HFFc6 (cell line): Measurements from ENCODE around the gene C11orf91. TPM values are rescaled to one million over a fixed set of nuclear protein-coding genes. Genes with fewer than 3 reads are reported as not detected.
A peak's percentile ranks its signal among the peaks of the same experiment; 100 is the strongest.

ENCODE experiments used
- DNase-seq: peaks from one replicate; pipeline ENCODE4 v3.0.0-alpha.2; 2018
- H3K27ac Mint-ChIP-seq: 2 replicates; pipeline ENCODE4 v1.8.0; 2020; ENCODE audit warnings: mild to moderate bottlenecking, mixed read lengths
- H3K27me3 Mint-ChIP-seq: 2 replicates; pipeline ENCODE4 v1.8.0; 2021; ENCODE audit warnings: mild to moderate bottlenecking, moderate library complexity, mixed read lengths; ENCODE audit not compliant: insufficient read depth
- H3K36me3 Mint-ChIP-seq: 2 replicates; pipeline ENCODE4 v1.8.0; 2021; ENCODE audit warnings: low read depth, mixed read lengths
- H3K4me1 Mint-ChIP-seq: 2 replicates; pipeline ENCODE4 v1.8.0; 2020; ENCODE audit warnings: low read depth, mixed read lengths
- H3K4me3 Mint-ChIP-seq: 2 replicates; pipeline ENCODE4 v1.8.0; 2020; ENCODE audit warnings: mild to moderate bottlenecking, moderate library complexity, mixed read lengths
- H3K9me3 Mint-ChIP-seq: 2 replicates; pipeline ENCODE4 v1.8.0; 2020; ENCODE audit warnings: mild to moderate bottlenecking, mixed read lengths
- total RNA-seq, 6 experiments: library from RNA; stranded (reverse); fragmentation: NEBNext Ultra II Directional; extraction: Animal tissue kit (Norgen Biotek cat#: 25700); gene quantifications; 2 replicates in 1 of 6; 3 replicates in 5 of 6; pipeline ENCODE4 v1.2.3, GENCODE V29; 2021
- TF ChIP-seq, protein P1 (sequence below): fragments of 200-600 bp; sonication (generic); IDR thresholded peaks from 2 replicates; pipeline ENCODE4 v1.5.0; 2021; ENCODE audit warnings: antibody characterized with exemption, mild to moderate bottlenecking

Gene C11orf91
- total RNA-seq, 6 experiments from 2014 or later: 0.59 to 0.65 (median 0.60) TPM; not detected in 2

DNA sequence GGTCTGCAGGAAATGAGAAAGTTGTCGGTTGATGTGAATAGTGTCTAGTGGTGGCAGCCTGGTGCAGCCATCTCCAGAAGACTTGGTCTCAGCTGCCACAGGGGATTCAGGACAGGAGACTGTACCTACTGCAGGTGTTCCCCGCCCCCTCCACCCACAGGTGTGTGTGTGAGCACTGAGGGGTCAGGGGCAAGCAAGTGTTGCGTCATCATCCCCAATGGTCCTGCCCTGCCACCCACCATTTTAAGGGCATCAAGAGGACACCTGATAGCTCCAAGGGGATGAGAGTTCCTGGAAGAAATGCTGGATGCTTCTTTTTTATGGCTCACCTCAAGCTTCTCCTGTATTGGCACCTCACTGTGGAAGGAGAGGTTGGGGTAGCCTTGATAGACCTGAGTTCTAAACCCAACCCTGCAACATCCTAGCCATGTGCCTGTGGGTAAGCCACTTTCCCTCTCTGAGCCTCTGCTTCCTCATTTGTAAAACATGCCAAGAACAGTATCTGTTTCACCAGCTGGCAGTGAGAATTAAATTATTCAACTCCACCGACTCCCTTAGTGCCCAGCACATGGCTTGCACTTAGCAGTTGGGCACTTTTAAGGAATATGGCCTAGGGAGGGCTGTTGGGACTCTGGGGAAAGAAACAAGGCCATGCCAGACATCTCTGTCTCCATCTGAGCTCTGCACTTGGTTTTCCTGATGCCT, 6.1 kb downstream of the C11orf91 start:
- TF ChIP-seq, protein P1, sequence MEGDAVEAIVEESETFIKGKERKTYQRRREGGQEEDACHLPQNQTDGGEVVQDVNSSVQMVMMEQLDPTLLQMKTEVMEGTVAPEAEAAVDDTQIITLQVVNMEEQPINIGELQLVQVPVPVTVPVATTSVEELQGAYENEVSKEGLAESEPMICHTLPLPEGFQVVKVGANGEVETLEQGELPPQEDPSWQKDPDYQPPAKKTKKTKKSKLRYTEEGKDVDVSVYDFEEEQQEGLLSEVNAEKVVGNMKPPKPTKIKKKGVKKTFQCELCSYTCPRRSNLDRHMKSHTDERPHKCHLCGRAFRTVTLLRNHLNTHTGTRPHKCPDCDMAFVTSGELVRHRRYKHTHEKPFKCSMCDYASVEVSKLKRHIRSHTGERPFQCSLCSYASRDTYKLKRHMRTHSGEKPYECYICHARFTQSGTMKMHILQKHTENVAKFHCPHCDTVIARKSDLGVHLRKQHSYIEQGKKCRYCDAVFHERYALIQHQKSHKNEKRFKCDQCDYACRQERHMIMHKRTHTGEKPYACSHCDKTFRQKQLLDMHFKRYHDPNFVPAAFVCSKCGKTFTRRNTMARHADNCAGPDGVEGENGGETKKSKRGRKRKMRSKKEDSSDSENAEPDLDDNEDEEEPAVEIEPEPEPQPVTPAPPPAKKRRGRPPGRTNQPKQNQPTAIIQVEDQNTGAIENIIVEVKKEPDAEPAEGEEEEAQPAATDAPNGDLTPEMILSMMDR: no peak
- peak overlapping the region; percentile 42; the same call in 1 of the 2 replicates for H3K27ac Mint-ChIP-seq
- H3K4me3 Mint-ChIP-seq: no peak overlapping the region
- H3K27me3 Mint-ChIP-seq: peaks cover 8% of the 10 kb centered on the region
- no peaks in the 10 kb centered on the region for H3K9me3 Mint-ChIP-seq
- no peak for DNase-seq
- no peaks in the 10 kb centered on the region for H3K36me3 Mint-ChIP-seq
- peaks cover 82% of the 10 kb centered on the region for H3K4me1 Mint-ChIP-seq

DNA sequence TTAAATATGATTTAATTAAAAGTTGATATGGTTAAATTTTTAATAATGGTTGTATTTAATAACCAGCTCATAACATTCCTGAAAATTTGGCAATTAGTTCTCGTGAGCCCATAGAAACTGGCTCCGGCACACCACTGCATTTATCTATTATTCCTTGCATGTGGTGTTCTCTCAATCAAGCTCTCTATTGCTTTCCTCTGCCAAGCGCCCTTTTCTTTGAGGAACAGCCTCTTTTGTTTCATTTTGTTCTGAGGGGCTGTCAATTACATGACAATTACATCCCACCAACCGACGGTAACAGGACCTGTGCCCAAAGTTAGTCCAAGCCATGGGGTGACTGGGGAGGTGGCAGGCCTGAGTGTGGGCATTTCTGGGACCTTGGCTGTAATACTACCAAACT, 8.1 kb downstream of the C11orf91 start:
- H3K4me1 Mint-ChIP-seq: peaks cover 90% of the 10 kb centered on the region
- no peak for DNase-seq
- peak overlapping the region; percentile 98 for H3K27ac Mint-ChIP-seq
- TF ChIP-seq, protein P1: no peak
- H3K4me3 Mint-ChIP-seq: peak overlapping the region; percentile 85
- H3K36me3 Mint-ChIP-seq: peaks cover under 1% of the 10 kb centered on the region; the same call in 1 of the 2 replicates
- H3K9me3 Mint-ChIP-seq: no peaks in the 10 kb centered on the region
- peaks cover 8% of the 10 kb centered on the region for H3K27me3 Mint-ChIP-seq

DNA sequence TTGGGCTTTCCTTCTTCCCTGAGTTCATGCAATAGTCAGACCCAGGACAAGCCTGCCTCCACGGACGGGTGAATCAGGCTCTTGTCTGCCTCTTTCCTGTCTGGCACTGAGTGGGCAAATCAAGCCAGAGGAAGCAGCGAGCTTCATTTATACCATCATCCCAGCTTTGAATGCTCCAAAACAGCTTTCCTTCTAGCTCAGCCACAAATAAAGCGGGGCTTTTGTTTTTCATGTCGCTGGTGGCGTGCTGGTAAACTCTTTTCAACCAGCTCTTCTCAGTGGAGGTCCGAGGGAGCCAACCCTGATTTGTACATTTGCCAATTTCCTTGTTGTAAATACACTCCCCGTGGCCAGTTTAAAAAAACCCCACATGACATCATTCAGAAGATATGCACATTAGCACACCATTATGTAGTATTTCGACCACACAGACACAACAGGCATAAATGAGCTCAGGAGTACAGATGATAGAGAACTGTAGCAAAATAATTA, 8.6 kb downstream of the C11orf91 start:
- DNase-seq: peak; percentile 93
- Mint-ChIP-seq H3K4me3 (peak overlapping the region; percentile 85), H3K36me3 (peaks cover 5% of the 10 kb centered on the region; the same call in 1 of the 2 replicates), H3K9me3 (no peaks in the 10 kb centered on the region), H3K4me1 (peaks cover 89% of the 10 kb centered on the region), H3K27ac (peak overlapping the region; percentile 98), H3K27me3 (peaks cover 7% of the 10 kb centered on the region; the same call in 1 of the 2 replicates)
- TF ChIP-seq, protein P1: no peak

DNA sequence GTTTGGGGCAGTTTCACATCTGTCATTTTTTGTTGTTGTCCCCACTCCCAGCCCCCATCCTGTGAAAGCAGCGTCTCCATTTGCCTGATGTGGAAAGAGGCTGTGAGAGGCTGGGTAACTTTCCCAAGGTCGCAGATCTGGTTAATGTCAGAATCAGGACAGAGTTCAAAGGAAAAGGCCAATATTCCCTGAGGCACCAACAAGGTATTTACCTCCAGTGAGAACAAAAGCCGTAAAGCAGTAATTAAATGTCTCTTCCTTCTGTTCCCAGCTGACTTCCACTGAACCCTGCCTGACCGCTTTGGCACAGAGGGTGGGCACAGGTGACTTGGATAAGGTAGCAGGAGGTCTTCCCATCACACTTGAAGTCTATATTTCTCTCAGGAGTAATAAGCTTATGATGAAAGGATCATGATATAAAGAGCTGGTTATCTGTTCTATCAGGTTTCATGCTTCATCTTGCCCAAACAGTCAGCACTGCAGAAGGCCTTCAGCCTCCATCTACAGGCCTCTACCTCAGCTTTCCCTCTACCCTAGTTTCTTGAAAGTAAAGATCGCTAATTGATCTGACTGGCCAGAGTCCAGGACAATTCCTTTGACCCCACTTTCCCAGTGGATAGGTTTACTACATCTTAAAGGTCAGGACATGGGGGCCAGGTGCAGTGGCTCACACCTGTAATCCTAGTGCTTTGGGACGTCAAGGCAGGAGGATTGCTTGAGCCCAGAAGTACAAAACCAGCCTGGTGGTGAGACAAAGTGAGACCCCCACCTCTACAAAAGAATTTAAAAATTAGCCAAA, 9.4 kb downstream of the C11orf91 start:
- H3K4me3 Mint-ChIP-seq: peak overlapping the region; percentile 85
- H3K27ac Mint-ChIP-seq: peak overlapping the region; percentile 98
- DNase-seq: no peak

More for the DNA sequence above, 9.4 kb downstream of the C11orf91 start:
- Mint-ChIP-seq H3K9me3 (no peaks in the 10 kb centered on the region), H3K27me3 (peaks cover 7% of the 10 kb centered on the region; the same call in 1 of the 2 replicates), H3K36me3 (peaks cover 12% of the 10 kb centered on the region), H3K4me1 (peaks cover 91% of the 10 kb centered on the region)
- TF ChIP-seq, protein P1: no peak
